Activated CD8-positive, alpha-beta memory T cell treated with anti-CD3 and anti-CD28 coated beads, Interleukin-2, amount 10 ng/mL, durations not matched to agents 7 days and 5 days (primary cell): ENCODE measurements around the gene AJAP1. TPM values are rescaled to one million over a fixed set of nuclear protein-coding genes. Genes with fewer than 3 reads are reported as not detected.

Experiments
- ATAC-seq: fragments of 150-1000 bp; cut with Tn5 transposase; one replicate; pipeline ENCODE4 v1.10.0; 2021; ENCODE audit warnings: moderate library complexity
- CTCF ChIA-PET: fragments of 350-600 bp; sonication (Branson Sonifier 250); formaldehyde crosslinking; loops from one replicate; lab custom pipeline; 2021; ENCODE audit warnings: antibody characterized with exemption; lab: Charles Lee
- DNase-seq: peaks from one replicate; pipeline ENCODE4 v3.0.0-alpha.2; 2020
- H3K27ac Mint-ChIP-seq: one replicate; pipeline ENCODE4 v1.8.0; 2021; ENCODE audit warnings: mild to moderate bottlenecking, mixed read lengths
- H3K27me3 Mint-ChIP-seq: one replicate; pipeline ENCODE4 v1.8.0; 2021; ENCODE audit warnings: mixed read lengths
- H3K36me3 Mint-ChIP-seq: one replicate; pipeline ENCODE4 v1.8.0; 2021; ENCODE audit warnings: mild to moderate bottlenecking, mixed read lengths
- H3K4me1 Mint-ChIP-seq: one replicate; pipeline ENCODE4 v1.8.0; 2021; ENCODE audit warnings: mixed read lengths
- H3K4me3 Mint-ChIP-seq: one replicate; pipeline ENCODE4 v1.8.0; 2021; ENCODE audit warnings: mild to moderate bottlenecking, moderate library complexity, mixed read lengths
- H3K9me3 Mint-ChIP-seq: one replicate; pipeline ENCODE4 v1.8.0; 2022; ENCODE audit warnings: low read depth, mixed read lengths
- total RNA-seq, 2 experiments: library from RNA; stranded (reverse); gene quantifications; one replicate each; pipeline ENCODE4 v1.2.3, GENCODE V29; 2021

The AJAP1 gene
- total RNA-seq, 2 experiments from 2014 or later: not detected

DNA sequence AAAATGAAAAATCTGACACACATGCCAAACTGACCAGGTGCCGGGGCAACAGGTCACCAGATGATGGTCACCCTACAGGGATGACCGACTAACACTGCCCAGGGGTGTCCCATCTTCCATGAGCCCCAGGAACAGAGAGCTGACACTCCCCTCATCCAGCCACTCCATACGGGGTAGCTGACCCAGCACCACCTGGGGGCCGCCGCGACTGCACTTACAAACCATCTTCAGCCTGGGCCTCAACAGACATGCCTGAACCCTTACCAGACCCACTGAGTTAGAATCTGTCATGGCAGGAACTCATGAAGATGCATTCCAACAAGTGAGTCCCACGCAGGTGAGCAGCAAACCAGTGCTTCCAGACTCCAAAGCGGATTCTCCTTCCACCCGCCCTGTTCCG is 31.6 kb upstream of the AJAP1 start:
- Mint-ChIP-seq H3K9me3 (no peaks in the 10 kb centered on the region), H3K4me1 (peaks cover 5% of the 10 kb centered on the region), H3K27me3 (no peaks in the 10 kb centered on the region), H3K4me3 (no peak overlapping the region), H3K27ac (no peak overlapping the region), H3K36me3 (no peaks in the 10 kb centered on the region)
- no peak for DNase-seq
- CTCF ChIA-PET: no interaction called here
- ATAC-seq: no peak

DNA sequence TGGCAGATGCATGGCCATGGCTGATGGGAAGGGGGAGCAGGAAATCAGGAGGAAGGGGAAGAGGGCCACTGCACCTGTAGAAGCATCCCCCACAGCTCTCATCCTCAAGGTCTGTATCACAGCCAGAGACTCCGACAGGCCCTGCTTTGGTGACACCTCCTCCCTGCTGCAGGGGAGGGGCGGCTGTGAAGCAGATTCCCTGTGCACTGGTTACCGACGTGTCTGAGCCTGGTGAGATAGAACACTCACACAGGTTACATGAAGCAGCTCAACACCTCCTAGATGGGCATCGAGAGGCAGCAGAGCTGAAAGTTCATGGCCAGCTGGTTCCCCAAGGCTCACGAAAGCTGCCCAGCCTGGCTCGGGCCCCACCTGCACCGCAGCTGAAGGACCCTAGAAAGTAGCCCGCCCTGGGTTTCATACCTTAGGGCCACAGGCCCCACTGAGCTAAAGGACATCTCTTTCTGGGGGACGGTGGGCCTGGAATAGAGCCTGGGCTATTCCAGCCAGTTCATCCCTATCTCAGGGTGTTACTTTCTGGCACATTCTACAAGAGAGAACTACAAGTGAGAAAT is 30.2 kb upstream of the AJAP1 start:
- H3K27me3 Mint-ChIP-seq: no peaks in the 10 kb centered on the region
- H3K36me3 Mint-ChIP-seq: no peaks in the 10 kb centered on the region
- no peak overlapping the region for H3K4me3 Mint-ChIP-seq
- no peak overlapping the region for H3K27ac Mint-ChIP-seq
- H3K4me1 Mint-ChIP-seq: peaks cover 5% of the 10 kb centered on the region
- CTCF ChIA-PET: no interaction called here
- DNase-seq: no peak
- no peak for ATAC-seq
- H3K9me3 Mint-ChIP-seq: no peaks in the 10 kb centered on the region

DNA sequence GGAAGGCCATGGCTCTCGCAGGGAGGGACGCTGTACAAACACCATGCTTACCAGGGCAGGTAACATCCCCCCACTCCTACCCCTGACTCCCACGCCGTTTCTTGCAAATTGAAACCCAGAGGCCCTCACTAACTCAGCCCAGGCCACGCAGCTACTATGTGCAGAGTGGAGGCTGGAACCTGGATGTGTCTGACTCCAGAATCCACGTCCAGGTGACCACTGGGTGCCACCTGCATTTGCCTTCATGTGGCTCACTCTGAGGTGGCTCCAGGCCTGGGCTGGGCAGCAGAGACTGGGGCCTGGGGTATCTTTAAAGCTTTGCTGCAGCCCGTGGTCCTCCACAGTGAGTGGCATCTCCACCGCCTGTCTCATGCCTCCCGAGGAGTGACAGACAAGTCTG is 29.6 kb upstream of the AJAP1 start:
- CTCF ChIA-PET: no interaction called here
- no peaks in the 10 kb centered on the region for H3K36me3 Mint-ChIP-seq
- ATAC-seq (no peak), DNase-seq (no peak)
- no peaks in the 10 kb centered on the region for H3K9me3 Mint-ChIP-seq
- H3K27ac Mint-ChIP-seq: no peak overlapping the region
- no peaks in the 10 kb centered on the region for H3K27me3 Mint-ChIP-seq
- H3K4me3 Mint-ChIP-seq: no peak overlapping the region
- H3K4me1 Mint-ChIP-seq: peaks cover 5% of the 10 kb centered on the region

DNA sequence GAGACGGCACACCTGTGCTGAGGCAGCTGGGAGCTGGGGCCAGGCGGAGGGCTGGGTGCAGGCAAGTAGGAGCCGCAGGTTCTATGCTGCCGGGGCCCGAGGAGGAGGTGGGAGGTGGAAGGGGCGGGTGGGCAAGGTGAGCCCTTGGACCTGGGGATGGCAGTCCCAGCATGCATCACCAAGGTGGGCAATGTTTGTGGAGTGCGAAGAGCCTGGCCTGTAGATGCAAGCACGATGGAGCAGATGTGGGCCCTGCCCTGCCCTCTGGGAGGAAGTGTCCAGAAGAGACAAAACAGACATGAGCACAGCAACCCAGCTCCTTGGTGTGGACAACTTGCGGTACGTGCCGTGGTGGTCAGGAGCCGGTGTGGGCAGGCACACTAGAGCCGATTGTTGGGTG is 28.3 kb upstream of the AJAP1 start:
- CTCF ChIA-PET: no interaction called here
- H3K4me1 Mint-ChIP-seq: peaks cover 5% of the 10 kb centered on the region
- no peak overlapping the region for H3K27ac Mint-ChIP-seq
- no peaks in the 10 kb centered on the region for H3K9me3 Mint-ChIP-seq
- ATAC-seq (no peak), DNase-seq (no peak)
- H3K36me3 Mint-ChIP-seq: no peaks in the 10 kb centered on the region
- H3K27me3 Mint-ChIP-seq: no peaks in the 10 kb centered on the region
- no peak overlapping the region for H3K4me3 Mint-ChIP-seq

DNA sequence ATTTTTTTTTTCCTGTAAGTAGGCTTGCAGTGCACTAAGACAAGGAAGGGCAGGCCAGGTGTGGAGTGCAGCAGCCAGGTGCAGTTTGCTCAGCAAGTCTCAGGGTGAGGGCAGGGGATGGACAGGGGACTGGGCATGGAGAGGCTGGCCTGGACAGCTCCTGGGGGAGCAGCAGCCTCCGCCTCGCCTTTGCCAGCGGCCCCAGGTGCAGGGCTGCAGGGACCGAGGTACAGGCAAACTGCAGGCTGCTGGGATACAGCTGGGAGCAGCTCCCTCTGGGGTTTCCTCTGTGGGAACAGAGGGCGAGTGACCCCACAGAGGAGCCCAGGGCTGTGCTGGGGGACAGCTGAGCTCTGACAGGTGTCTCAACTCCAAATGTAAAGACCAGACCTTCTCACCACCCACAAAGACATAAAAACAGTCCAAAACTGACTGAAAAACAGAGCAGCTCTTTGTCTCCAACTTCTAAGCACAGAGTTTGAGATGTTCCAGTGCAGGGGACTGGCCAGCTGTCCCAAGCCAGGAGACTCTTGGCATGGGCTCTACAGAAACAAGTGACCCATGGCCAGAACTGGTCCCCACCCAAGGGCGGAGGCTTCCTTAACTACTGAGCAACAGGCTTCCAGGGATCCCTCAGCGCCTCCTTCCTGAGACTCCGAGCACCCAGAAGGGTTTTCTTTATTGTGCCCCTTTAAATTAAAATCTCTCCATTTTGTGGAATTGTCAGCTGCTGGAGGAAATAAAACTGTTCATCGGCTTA is 27.7 kb upstream of the AJAP1 start:
- Mint-ChIP-seq H3K9me3 (no peaks in the 10 kb centered on the region), H3K36me3 (no peaks in the 10 kb centered on the region), H3K27me3 (no peaks in the 10 kb centered on the region), H3K27ac (no peak overlapping the region), H3K4me3 (no peak overlapping the region), H3K4me1 (peaks cover 2% of the 10 kb centered on the region)
- no peak for DNase-seq
- CTCF ChIA-PET: no interaction called here
- ATAC-seq: no peak

DNA sequence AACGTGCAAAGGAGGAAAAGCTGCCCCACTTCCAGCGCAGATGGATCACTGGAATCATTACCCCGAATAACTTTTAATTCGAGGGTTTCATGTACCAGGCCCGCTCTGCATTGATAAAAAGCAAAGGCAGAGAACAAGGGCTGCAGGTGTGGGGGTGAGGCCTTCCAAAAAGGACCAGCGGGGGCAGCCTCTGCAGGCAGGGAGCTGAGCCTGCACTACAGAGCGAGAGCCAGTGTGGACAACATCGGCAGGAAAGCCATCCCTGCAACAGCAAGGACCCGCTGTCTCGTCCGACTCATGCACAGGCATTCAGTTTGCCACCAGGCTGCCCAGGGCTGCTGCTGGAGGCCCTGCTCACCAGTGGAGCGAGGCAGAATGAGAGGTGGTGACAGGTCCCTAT is 27.1 kb upstream of the AJAP1 start:
- DNase-seq: no peak
- no peak overlapping the region for H3K27ac Mint-ChIP-seq
- no peaks in the 10 kb centered on the region for H3K4me1 Mint-ChIP-seq
- H3K27me3 Mint-ChIP-seq: no peaks in the 10 kb centered on the region
- no peak for ATAC-seq
- CTCF ChIA-PET: no interaction called here
- H3K9me3 Mint-ChIP-seq: no peaks in the 10 kb centered on the region
- H3K36me3 Mint-ChIP-seq: no peaks in the 10 kb centered on the region
- no peak overlapping the region for H3K4me3 Mint-ChIP-seq

DNA sequence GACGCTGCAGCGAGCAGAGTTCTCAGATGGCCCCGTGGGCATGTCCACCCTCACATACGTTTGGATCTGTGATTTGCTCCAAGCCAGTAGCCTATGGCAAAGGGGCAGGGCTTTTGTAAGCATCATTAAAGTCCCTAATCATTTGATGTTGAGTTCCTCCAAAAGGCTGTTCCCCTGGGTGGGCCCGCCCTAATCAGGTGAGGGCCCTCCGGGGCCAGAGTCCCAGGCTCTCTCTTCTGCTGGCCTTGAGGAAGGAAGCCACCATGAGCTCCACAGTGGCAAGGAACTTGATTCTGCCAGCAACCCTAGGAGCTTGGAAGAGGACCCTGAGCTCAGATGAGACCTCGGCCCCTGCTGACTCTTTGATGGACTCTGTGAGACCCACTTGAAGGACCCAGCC is 25.4 kb upstream of the AJAP1 start:
- H3K4me3 Mint-ChIP-seq: no peak overlapping the region
- DNase-seq (no peak), ATAC-seq (no peak)
- CTCF ChIA-PET: no interaction called here
- no peaks in the 10 kb centered on the region for H3K4me1 Mint-ChIP-seq
- H3K27me3 Mint-ChIP-seq: no peaks in the 10 kb centered on the region
- no peaks in the 10 kb centered on the region for H3K36me3 Mint-ChIP-seq
- no peak overlapping the region for H3K27ac Mint-ChIP-seq
- no peaks in the 10 kb centered on the region for H3K9me3 Mint-ChIP-seq

DNA sequence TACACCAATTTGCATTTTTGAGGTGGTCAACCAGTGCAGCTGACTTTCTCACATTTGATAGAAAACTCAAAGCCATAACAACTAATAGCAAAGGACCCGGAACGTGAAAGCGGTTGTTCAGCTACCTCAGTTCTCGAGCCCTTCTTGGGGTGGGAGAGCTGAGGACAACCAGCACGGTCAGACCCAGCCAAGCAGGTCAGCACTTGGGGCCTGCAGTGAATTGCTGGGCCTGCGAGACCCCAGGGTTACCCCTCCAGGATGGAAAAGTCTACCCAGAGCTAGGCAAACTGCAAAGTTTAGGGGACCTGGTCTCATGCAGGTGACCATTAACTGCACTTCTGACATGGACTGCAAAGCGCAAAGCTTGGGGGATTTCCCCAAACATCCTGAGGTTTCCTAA is 23.8 kb upstream of the AJAP1 start:
- H3K4me1 Mint-ChIP-seq: no peaks in the 10 kb centered on the region
- DNase-seq (no peak), ATAC-seq (no peak)
- H3K9me3 Mint-ChIP-seq: no peaks in the 10 kb centered on the region
- H3K36me3 Mint-ChIP-seq: no peaks in the 10 kb centered on the region
- no peak overlapping the region for H3K27ac Mint-ChIP-seq
- H3K27me3 Mint-ChIP-seq: no peaks in the 10 kb centered on the region
- CTCF ChIA-PET: interaction anchor here (0.8 kb wide), 1 partner anchor 217 kb away, joined by 3 read pairs; no protein-coding TSS in a partner anchor
- no peak overlapping the region for H3K4me3 Mint-ChIP-seq

DNA sequence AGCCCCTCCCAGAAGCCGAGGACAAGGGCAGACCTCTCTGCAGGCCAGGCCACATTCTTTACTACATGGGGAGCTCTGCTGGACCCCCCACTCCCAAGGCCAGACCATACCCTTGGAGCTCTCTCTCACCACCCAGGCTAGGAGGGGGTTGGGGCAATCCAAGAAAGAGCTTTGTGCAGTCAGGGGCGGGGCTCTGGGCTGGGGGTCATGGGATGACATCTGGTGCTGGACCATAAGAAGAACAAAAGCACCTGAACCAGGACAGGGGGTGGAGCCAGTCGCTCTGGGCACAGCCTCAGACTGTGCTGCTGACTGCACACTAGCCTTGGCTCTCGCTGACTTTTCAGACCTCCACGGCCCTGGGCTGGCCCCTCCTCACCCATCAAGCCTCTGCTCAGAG is 23.1 kb upstream of the AJAP1 start:
- Mint-ChIP-seq H3K36me3 (no peaks in the 10 kb centered on the region), H3K4me1 (no peaks in the 10 kb centered on the region), H3K9me3 (no peaks in the 10 kb centered on the region), H3K27me3 (no peaks in the 10 kb centered on the region), H3K4me3 (no peak overlapping the region), H3K27ac (no peak overlapping the region)
- DNase-seq: no peak
- no peak for ATAC-seq
- CTCF ChIA-PET: interaction anchor here (0.8 kb wide), 1 partner anchor 217 kb away, joined by 3 read pairs; no protein-coding TSS in a partner anchor

DNA sequence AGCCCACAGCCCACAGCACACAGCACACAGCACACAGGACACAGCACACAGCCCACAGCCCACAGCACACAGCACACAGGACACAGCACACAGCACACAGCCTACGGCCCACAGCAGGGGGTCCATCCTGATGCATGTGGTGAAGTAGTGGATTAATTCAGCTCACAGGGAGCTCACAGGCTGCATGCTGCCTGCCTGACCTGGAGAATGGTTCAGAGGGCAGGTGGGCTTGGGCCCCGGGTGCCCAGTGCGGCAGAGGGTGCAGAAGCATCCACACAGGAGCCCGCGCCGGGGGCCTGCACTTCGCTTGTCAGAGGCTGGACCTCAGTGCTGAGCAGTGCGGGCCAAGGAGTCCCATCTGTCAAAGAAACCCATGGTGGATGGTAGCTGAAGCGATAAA is 21.1 kb upstream of the AJAP1 start:
- Mint-ChIP-seq H3K4me3 (no peak overlapping the region), H3K27ac (no peak overlapping the region), H3K27me3 (peaks cover 9% of the 10 kb centered on the region), H3K9me3 (no peaks in the 10 kb centered on the region), H3K36me3 (no peaks in the 10 kb centered on the region), H3K4me1 (no peaks in the 10 kb centered on the region)
- DNase-seq (no peak), ATAC-seq (no peak)
- CTCF ChIA-PET: no interaction called here

DNA sequence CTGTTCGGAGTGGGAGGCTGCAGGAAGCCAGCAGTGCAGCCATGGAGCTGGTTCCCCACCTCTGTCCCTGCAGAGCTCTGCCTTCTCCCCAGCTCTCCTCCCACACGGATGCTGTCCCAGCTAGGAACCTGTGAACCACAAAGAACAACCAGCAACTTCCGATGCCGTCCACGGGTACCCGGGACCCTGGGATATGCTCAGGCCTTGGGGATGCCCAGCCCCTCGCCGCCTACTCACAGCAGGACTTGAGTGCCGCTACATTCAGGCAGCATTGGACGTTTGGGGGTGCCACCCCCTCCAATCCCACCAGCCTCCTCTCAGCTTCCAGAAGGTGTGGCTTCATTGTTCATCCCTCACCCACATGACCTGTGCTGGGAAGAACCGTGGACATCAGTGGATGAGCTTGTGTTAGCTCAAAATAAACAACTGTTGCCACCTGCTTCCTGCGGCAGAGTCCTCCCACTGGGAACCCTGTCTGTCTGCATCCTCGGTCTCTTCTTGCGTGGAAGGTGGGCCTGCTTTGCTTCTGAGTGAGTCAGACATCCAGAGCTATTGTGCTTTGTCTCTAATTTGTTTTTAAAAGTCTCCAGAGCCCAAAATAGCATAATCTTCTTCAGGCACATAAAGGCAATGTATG is 20.1 kb upstream of the AJAP1 start:
- CTCF ChIA-PET: no interaction called here
- H3K27ac Mint-ChIP-seq: no peak overlapping the region
- H3K27me3 Mint-ChIP-seq: peaks cover 13% of the 10 kb centered on the region
- H3K36me3 Mint-ChIP-seq: no peaks in the 10 kb centered on the region
- DNase-seq: no peak
- no peaks in the 10 kb centered on the region for H3K9me3 Mint-ChIP-seq
- H3K4me1 Mint-ChIP-seq: no peaks in the 10 kb centered on the region
- ATAC-seq: no peak
- H3K4me3 Mint-ChIP-seq: no peak overlapping the region

DNA sequence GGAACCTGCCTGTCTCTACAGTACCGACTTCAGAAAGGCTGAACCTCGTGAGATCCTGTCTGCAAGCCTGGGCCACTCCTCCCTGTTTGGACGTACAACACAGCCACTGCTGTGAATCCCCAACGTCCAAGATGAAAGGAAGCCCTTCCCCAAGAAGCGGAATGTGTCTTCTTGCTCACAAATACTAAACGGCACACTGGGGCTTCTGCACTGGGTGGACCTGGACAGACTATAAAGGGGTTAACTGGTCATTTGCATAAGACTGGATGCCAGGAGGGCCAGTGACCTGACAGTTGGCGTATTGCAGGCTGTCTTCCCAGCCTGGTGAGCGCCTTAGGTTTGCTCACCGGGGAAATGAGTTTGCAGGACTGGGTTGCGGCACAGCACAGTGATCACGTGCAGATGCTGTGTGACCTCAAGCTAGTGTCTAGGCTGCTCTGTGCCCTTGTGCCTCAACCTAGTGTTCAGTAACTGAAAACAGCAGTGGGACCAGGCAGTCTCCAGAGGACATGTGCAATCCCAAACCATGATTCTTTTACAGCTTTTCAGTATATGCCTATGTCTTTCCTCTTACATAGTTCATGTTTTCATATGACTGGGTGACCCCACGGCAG is 19.5 kb upstream of the AJAP1 start:
- no peak overlapping the region for H3K4me3 Mint-ChIP-seq
- CTCF ChIA-PET: no interaction called here
- H3K27me3 Mint-ChIP-seq: peaks cover 13% of the 10 kb centered on the region
- no peak for DNase-seq
- no peak for ATAC-seq
- no peaks in the 10 kb centered on the region for H3K4me1 Mint-ChIP-seq
- H3K36me3 Mint-ChIP-seq: no peaks in the 10 kb centered on the region
- no peaks in the 10 kb centered on the region for H3K9me3 Mint-ChIP-seq
- no peak overlapping the region for H3K27ac Mint-ChIP-seq

DNA sequence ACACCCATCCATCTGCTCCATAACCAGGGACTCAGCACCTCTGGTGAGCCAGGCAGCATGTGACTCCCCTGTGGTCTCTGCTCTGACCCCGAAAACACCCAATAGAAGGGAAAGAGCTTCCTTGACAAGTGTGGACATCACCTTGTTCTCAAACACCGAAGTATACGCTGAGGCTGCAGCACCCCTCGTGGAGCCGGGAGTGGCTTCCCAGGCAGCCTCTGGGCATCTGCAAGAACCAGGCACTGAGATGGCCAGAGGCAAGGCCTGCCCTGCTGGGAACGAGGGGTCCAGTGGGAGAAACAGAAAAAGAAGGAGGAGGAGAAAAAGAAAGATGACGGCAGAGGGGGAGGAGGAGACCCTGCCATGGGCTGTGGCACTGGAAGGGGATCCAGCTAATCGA is 18.2 kb upstream of the AJAP1 start:
- Mint-ChIP-seq H3K9me3 (no peaks in the 10 kb centered on the region), H3K27ac (no peak overlapping the region), H3K4me3 (no peak overlapping the region), H3K4me1 (no peaks in the 10 kb centered on the region), H3K36me3 (no peaks in the 10 kb centered on the region), H3K27me3 (peaks cover 15% of the 10 kb centered on the region)
- DNase-seq (no peak), ATAC-seq (no peak)
- CTCF ChIA-PET: no interaction called here
